A549 (cell line): ENCODE data around the gene UFD1. TPM values are rescaled to one million over a fixed set of nuclear protein-coding genes. Genes with fewer than 3 reads are reported as not detected.

Source experiments
- ATAC-seq, 2 experiments: fragments of 200-7000 bp in 1 of 2; fragments of >200 bp in 1 of 2; cut with Nextera tagmentation in 1 of 2; cut with Tn5 transposase in 1 of 2; 3 replicates each; pipeline versions ENCODE4 v1.8.0 to v1.9.1; 2018 to 2020; ENCODE audit warnings: mild to moderate bottlenecking in 1 of 2, moderate library complexity in 1 of 2
- CTCF ChIA-PET: fragments of 300-600 bp; sonication (Branson Sonifier 250); formaldehyde crosslinking; extraction: SDS; loops from one replicate; lab custom pipeline; 2021; ENCODE audit warnings: antibody characterized with exemption, inconsistent platforms; lab: Yijun Ruan, JAX
- POLR2A ChIA-PET: fragments of 350-600 bp; formaldehyde crosslinking; extraction: SDS; loops from one replicate; lab custom pipeline; 2021; ENCODE audit warnings: antibody characterized with exemption, inconsistent platforms; lab: Yijun Ruan, JAX
- DNase-seq, 2 experiments: peaks; one replicate each; pipeline versions ENCODE4 v3.0.0 to v3.0.0-alpha.2; 2011 to 2016; ENCODE audit warnings: low read depth in 1 of 2, low spot score in 1 of 2
- FAIRE-seq: peaks from 2 replicates; lab custom pipeline; 2011; peaks lifted over from hg19 to GRCh38; lab: Jason Lieb, UNC
- H3K27ac ChIP-seq, 2 experiments: fragments of >200 bp; sonication (Bioruptor Twin); formaldehyde crosslinking; 3 replicates each; pipeline ENCODE4 v1.5.1; 2016 to 2017
- H3K4me1 ChIP-seq: fragments of >200 bp; sonication (Bioruptor Twin); formaldehyde crosslinking; 3 replicates; pipeline ENCODE4 v1.6.1; 2016
- H3K4me2 ChIP-seq: fragments of >200 bp; sonication (Bioruptor Twin); formaldehyde crosslinking; 3 replicates; pipeline ENCODE4 v1.6.1; 2016
- H3K4me3 ChIP-seq: fragments of >200 bp; sonication (Bioruptor Twin); formaldehyde crosslinking; 3 replicates; pipeline ENCODE4 v1.5.1; 2016
- H3K9me3 ChIP-seq: fragments of >200 bp; sonication (Bioruptor Twin); formaldehyde crosslinking; 3 replicates; pipeline ENCODE4 v1.6.1; 2016
- ATOH8 ChIP-seq: fragments of 250-450 bp; sonication (Bioruptor Pico); IDR thresholded peaks from 2 replicates; pipeline ENCODE4 v1.5.0; 2020; ENCODE audit warnings: low read depth, mild to moderate bottlenecking, moderate library complexity
- CBX2 ChIP-seq: fragments of 200-600 bp; sonication (generic); IDR thresholded peaks from 2 replicates; pipeline ENCODE4 v1.6.1; 2016; ENCODE audit warnings: low read depth, mild to moderate bottlenecking, borderline replicate concordance
- CHD2 ChIP-seq: fragments of 150-350 bp; IDR thresholded peaks from 2 replicates; pipeline ENCODE4 v1.6.1; 2014; ENCODE audit warnings: low read length; ENCODE audit not compliant: partially characterized antibody
- EHF ChIP-seq: fragments of 250-450 bp; sonication (Bioruptor Pico); IDR thresholded peaks from 2 replicates; pipeline ENCODE4 v1.5.0; 2020; ENCODE audit warnings: mild to moderate bottlenecking
- EHMT2 ChIP-seq: fragments of 200-600 bp; sonication (generic); IDR thresholded peaks from 2 replicates; pipeline ENCODE4 v1.6.1; 2016; ENCODE audit warnings: antibody characterized with exemption, low read depth, mild to moderate bottlenecking, moderate library complexity
- ELK1 ChIP-seq: fragments of 150-350 bp; IDR thresholded peaks from 2 replicates; pipeline ENCODE4 v1.6.1; 2014; ENCODE audit warnings: low read depth, mild to moderate bottlenecking, low read length
- FOSB ChIP-seq: fragments of 250-450 bp; sonication (Bioruptor Pico); IDR thresholded peaks from 2 replicates; pipeline ENCODE4 v1.5.0; 2020; ENCODE audit warnings: mild to moderate bottlenecking, moderate library complexity
- HES2 ChIP-seq: fragments of >200 bp; sonication (Bioruptor Twin); formaldehyde crosslinking; IDR thresholded peaks from 2 replicates; pipeline ENCODE4 v1.6.1; 2016
- HEYL ChIP-seq: fragments of 250-450 bp; sonication (Bioruptor Pico); IDR thresholded peaks from 2 replicates; pipeline ENCODE4 v1.8.0; 2021; ENCODE audit warnings: mild to moderate bottlenecking, moderate library complexity
- HOXA7 ChIP-seq: fragments of 250-450 bp; sonication (Bioruptor Pico); IDR thresholded peaks from 2 replicates; pipeline ENCODE4 v1.5.0; 2020; ENCODE audit warnings: mild to moderate bottlenecking, moderate library complexity
- HOXB13 ChIP-seq: fragments of 250-450 bp; sonication (Bioruptor Pico); IDR thresholded peaks from 2 replicates; pipeline ENCODE4 v1.5.0; 2020; ENCODE audit warnings: low read depth, mild to moderate bottlenecking, moderate library complexity
- JUN ChIP-seq, 2 experiments: fragments of >200 bp; sonication (Bioruptor Twin); formaldehyde crosslinking; IDR thresholded peaks; 2 replicates in 1 of 2; 3 replicates in 1 of 2; pipeline ENCODE4 v1.6.1; 2016 to 2017
- JUNB ChIP-seq: fragments of >200 bp; sonication (Bioruptor Twin); formaldehyde crosslinking; IDR thresholded peaks from 2 replicates; pipeline ENCODE4 v1.6.1; 2016
- MAFK ChIP-seq: fragments of 450-650 bp; IDR thresholded peaks from 2 replicates; pipeline ENCODE4 v1.6.1; 2014; ENCODE audit not compliant: partially characterized antibody
- MAZ ChIP-seq: fragments of 150-350 bp; IDR thresholded peaks from 2 replicates; pipeline ENCODE4 v1.6.1; 2014; ENCODE audit warnings: antibody characterized with exemption, low read depth, low read length, borderline replicate concordance
- MYC ChIP-seq: IDR thresholded peaks from 2 replicates; pipeline ENCODE4 v1.6.1; 2012; ENCODE audit warnings: mild to moderate bottlenecking, inconsistent platforms, low read length, improper control_type of control experiment, borderline replicate concordance
- NFE2L2 ChIP-seq: fragments of 150-350 bp; conservative IDR thresholded peaks from 2 replicates; pipeline ENCODE4 v1.6.1; 2014; ENCODE audit warnings: low read length
- NPAS2 ChIP-seq: fragments of 250-450 bp; sonication (Bioruptor Pico); IDR thresholded peaks from 2 replicates; pipeline ENCODE4 v1.8.0; 2022; ENCODE audit warnings: mild to moderate bottlenecking, moderate library complexity, borderline replicate concordance
- NR3C1 ChIP-seq: fragments of >200 bp; sonication (Bioruptor Twin); formaldehyde crosslinking; IDR thresholded peaks from 3 replicates; pipeline ENCODE4 v1.6.1; 2017
- POLR2A ChIP-seq: IDR thresholded peaks from 2 replicates; pipeline ENCODE4 v1.6.1; 2012; ENCODE audit warnings: mild to moderate bottlenecking, low read length
- RAD21 ChIP-seq, 2 experiments: fragments of >200 bp in 1 of 2; sonication (Bioruptor Twin) in 1 of 2; formaldehyde crosslinking in 1 of 2; IDR thresholded peaks in 1 of 2; conservative IDR thresholded peaks in 1 of 2; 2 replicates in 1 of 2; 3 replicates in 1 of 2; pipeline ENCODE4 v1.6.1; 2012 to 2018; ENCODE audit warnings: inconsistent platforms in 1 of 2
- REST ChIP-seq: fragments of 200-600 bp; sonication (generic); IDR thresholded peaks from 2 replicates; pipeline ENCODE4 v1.6.1; 2016; ENCODE audit warnings: antibody characterized with exemption, mild to moderate bottlenecking, moderate library complexity
- ZNF302 ChIP-seq: fragments of 250-450 bp; sonication (Bioruptor Pico); IDR thresholded peaks from 2 replicates; pipeline ENCODE4 v1.9.0; 2021; ENCODE audit warnings: inconsistent platforms, mild to moderate bottlenecking, moderate library complexity
- WGBS: methylation state at CpG from one replicate; pipeline ENCODE4 v1.1.6; 2017; ENCODE audit errors: missing lambda C conversion rate; 5-methylcytosine and 5-hydroxymethylcytosine counted together
- polyA plus RNA-seq, 4 experiments: library from polyadenylated mRNA; depleted of rRNA in 3 of 4; stranded (reverse); fragments of >200 nt; fragmentation: RNase III in 1 of 4; extraction: RNeasy Plus Mini Kit Qiagen cat#74134 plus additional on column Dnase treatment in 1 of 4; gene quantifications; 2 replicates in 3 of 4; 3 replicates in 1 of 4; pipeline ENCODE4 v1.2.3, GENCODE V29; 2011 to 2017

The UFD1 gene
- polyA plus RNA-seq, 2 of the 4 experiments (the other 2 are of a cell fraction) = 95.4 to 96.1 TPM

GRCh38 chr22:19411690-19412045 is 67.3 kb downstream of the UFD1 start (continued):
- TF ChIP-seq CBX2 (no peak), EHMT2 (no peak), HEYL (no peak), ZNF302 (no peak), MAFK (no peak), JUNB (no peak), ATOH8 (CRISPR knock-in tag) (no peak), JUN (IDR thresholded peaks at IDR 0.05) (no peak), HOXB13 (CRISPR knock-in tag) (no peak)

GRCh38 chr22:19410941-19411689 is 67.9 kb downstream of the UFD1 start:
- ATAC-seq (no peak), DNase-seq (no peak), FAIRE-seq (no peak)
- ChIA-PET CTCF (interaction anchor here (1.0 to 1.7 kb wide), 3 partner anchors 9 to 232 kb away, joined by 3 to 4 read pairs (median 4); no protein-coding TSS in a partner anchor), POLR2A (no interaction called here)
- Histone ChIP-seq H3K9me3 (no peaks in the 10 kb centered on the region), H3K27ac (no peak overlapping the region), H3K4me1 (no peaks in the 10 kb centered on the region), H3K4me3 (no peak overlapping the region), H3K4me2 (no peak overlapping the region)
- 94% methylated on average over 6 of the region's 6 CpGs for WGBS
- TF ChIP-seq EHF (no peak), NFE2L2 (no peak), HES2 (no peak), REST (no peak)

- Histone ChIP-seq H3K4me2 (no peak overlapping the region), H3K27ac (no peak overlapping the region), H3K9me3 (no peaks in the 10 kb centered on the region), H3K4me3 (no peak overlapping the region), H3K4me1 (no peaks in the 10 kb centered on the region)
- FAIRE-seq (no peak), ATAC-seq (no peak), DNase-seq (no peak)
- POLR2A ChIA-PET = no interaction called here
- CTCF ChIA-PET = interaction anchor here (1.3 kb wide), 1 partner anchor 222 kb away, joined by 4 read pairs; no protein-coding TSS in a partner anchor
- 93% methylated on average over 16 of the region's 16 CpGs for WGBS
- TF ChIP-seq CBX2 (no peak), ELK1 (no peak), MAFK (no peak), NPAS2 (CRISPR knock-in tag) (no peak), CHD2 (no peak), MYC (no peak), MAZ (no peak), FOSB (CRISPR knock-in tag) (no peak), REST (no peak), NR3C1 (no peak), RAD21 (conservative IDR thresholded peaks at IDR 0.05 in 1 of 2, IDR thresholded peaks at IDR 0.05 in 1 of 2) (no peak), HOXA7 (CRISPR knock-in tag) (no peak), POLR2A (no peak)
- TF ChIP-seq, all 56 proteins: peak for 0
Observed at GRCh38 chr22:19407649-19408606, 71.1 kb downstream of the UFD1 start.
